Measurements from ENCODE around the gene ZAR1.

ZAR1 gene

DNA sequence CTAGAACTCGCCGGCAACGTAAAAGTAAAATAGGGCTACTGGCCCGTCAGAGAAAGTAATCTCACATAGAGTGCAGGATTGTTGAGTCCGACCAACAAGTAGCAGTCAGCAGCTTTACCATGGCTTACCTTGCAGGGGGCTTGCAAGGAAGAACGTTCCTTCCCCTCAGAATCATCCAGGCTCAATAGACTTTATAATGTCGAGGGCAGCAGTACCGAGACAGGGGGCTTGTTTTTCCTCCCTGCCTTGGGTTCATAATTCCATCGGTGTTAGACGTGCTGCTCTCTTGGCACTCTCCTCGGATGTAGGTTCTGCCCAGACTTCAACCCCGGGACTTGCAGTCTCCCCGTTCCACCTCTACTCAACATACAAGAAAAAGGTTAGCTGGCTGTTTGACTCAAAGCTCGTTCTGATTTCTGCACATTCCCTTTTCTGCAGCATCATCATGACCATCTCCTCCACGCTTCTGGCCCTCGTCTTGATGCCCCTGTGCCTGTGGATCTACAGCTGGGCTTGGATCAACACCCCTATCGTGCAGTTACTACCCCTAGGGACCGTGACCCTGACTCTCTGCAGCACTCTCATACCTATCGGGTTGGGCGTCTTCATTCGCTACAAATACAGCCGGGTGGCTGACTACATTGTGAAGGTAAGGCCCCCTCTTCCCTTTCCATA, 5.4 kb upstream of the ZAR1 start:
- in situ Hi-C loops (cut with MboI; ENCODE audit: low sequenced_read_pairs) = no loop called here

DNA sequence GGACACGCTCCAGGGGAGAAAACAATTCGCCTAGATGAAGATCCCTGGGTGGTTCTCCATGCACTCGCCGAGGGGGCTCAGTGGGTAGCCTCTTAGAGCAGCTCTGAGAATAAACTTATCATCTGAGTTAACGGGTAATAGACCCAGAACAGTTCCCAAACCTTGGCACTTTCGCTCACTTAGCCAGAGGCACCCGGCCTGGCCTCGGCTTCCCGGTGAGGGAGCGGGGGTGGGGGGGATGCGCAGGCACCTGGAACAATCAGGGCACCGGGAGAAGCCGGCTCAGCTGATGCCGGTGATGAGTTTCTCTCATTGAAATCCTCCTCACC, 405 bp upstream of the ZAR1 start:
- in situ Hi-C loops (cut with MboI; ENCODE audit: low sequenced_read_pairs) = no loop called here

DNA sequence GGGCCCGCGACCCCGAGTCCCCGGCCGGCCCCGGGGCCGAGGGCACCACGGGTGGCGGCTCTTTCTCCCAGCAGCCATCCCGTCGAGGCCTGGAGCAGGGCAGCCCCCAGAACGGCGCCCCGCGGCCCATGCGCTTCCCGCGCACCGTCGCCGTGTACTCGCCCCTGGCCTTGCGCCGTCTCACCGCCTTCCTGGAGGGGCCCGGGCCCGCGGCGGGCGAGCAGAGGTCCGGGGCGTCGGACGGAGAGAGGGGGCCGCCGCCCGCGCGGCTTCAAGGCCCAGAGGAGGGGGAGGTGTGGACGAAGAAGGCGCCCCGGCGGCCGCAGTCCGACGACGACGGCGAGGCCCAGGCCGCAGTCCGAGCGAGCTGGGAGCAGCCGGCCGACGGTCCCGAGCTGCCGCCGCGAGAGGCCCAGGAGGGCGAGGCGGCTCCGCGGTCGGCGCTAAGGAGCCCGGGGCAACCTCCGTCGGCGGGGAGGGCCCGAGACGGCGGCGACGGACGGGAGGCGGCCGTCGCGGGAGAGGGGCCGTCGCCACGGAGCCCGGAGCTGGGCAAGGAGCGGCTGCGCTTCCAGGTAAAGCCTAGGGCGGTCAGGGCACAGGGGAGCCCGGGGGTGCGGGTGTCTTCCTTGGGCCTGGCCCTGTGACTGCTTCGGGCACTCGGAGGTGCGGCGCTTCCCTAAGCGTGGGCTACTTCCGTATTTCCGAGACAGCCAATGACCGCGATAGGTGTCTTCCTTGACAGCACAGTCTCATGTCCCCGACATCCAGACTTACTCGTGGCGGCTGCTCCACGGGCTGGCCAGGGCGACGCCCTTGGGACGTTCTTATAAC, 845 bp downstream of the ZAR1 start:
- in situ Hi-C loops (cut with MboI; ENCODE audit: low sequenced_read_pairs) = no loop called here

DNA sequence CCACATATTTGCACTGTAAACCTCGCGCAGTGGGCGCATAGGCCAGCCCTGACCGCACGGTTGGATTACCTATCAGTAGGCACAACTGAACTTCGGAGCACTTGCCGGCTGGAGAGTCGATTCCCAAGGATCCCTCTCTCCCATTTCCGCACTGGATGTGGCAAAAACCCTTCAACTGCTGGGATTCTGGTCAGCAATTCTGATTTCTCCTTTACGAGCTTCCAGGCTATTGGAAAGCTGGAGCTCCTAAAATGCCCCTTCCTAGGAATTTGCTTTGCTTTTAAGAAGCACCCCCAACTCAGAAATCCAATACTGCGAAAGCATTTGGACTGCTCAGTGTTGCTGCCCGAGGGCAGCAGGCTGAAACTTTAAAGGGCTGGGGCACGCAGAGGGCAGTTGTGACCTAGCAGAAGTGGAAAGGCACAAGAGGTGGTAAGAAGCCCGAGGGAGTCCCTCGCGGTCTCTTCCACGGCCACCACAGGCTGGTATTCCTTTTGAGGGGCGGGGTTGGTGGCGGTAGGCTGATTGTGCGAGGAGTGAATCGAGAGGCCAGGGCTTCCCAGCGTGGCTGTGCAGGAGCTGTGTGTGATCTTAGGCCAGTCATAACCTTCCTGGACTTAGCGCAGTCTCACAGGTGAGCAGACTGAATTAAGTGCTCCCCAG, 1.6 kb downstream of the ZAR1 start:
- in situ Hi-C loops (cut with MboI; ENCODE audit: low sequenced_read_pairs) = no loop called here

DNA sequence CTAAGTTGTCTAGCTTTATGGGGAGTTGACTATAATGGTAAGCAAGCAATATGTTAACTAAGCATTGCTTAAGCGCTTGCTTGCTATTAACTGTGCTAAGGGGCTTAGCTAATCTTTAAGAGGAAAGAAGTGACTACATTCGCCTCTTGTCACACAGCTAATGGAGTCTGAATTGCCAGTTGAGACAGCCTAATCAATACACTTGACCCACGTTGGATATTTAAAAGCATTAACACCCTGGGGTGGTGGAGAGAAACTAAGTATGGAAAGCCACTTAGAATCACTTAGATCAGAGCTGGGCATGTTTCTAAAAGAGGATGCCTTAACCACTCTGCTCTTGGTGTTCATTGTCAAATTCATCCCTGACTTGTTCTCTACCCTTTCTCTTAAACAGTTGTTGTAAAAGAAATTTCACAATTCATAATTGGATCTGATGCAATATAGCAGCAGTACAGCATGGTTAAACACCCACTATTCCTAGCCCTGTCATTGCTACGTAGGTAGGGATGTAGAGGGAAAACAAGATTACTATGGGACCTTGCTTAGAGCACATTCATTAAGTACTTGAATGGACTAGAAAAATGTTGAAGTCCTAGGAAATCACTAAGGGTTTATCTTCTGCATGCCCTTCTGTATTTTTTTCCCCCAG, 3.5 kb downstream of the ZAR1 start:
- in situ Hi-C loops (cut with MboI; ENCODE audit: low sequenced_read_pairs) = no loop called here

DNA sequence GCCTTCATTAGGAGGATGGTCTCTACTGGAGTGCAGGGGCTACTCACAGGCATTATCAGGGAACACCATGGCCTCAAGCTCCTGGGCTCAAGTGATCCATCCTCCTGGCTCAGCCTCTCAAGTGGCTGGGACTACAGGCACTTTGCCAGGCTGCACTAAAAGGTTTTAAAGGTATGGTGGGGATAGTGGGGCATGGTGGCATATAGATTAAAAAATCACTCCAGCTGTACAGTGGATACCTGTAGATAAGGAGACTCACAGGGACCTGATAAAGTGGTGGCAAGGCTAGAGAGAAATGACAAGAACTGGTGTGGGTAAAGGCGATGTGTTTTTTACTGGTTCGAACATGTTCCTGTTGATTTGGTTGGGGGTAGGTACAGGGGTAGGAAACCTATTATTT, 5.9 kb downstream of the ZAR1 start:
- in situ Hi-C loops (cut with MboI; ENCODE audit: low sequenced_read_pairs) = no loop called here

DNA sequence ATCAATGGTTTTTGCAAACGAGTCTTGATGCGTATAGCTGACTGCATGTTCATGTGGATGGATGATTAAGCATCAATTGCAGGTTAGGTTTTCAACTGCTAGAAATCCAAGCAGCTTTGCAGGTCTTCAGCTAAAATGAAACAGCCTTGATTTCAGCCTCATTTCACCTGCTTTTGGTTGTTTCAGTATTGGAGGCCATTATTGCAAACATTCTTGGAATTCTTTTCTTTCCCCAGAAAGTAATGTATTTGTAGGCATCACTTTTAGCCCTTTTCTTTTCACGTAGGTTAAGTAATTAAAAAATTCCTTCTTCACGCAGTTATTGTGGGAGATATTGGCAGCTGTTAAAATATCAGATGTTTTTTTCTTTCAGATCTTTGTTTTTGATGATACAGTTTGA, 8.8 kb downstream of the ZAR1 start:
- in situ Hi-C loops (cut with MboI; ENCODE audit: low sequenced_read_pairs) = no loop called here

DNA sequence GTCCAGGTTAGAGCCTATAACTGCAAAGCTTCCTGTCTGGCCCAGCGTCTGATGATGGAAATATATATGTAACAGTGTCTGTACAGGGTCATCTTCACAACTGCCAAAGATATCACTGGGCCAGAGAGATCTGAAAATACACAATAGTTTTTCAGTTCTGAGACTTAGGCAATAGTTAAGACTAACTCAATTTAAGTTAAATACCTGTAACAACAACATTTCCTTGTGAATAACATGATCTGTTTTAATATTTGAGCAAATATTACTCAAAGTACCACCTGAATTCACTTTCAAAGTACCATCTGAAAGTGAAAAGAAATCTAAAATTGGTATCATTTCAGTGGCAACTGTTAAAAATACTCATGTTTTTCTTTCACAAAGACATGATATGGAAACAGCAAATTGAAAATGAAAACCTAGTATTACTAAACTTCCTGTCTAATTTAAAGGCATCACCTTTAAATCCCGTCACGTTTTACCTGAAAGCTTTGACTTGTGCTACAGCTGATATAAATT, 9.6 kb downstream of the ZAR1 start:
- in situ Hi-C loops (cut with MboI; ENCODE audit: low sequenced_read_pairs) = no loop called here

DNA sequence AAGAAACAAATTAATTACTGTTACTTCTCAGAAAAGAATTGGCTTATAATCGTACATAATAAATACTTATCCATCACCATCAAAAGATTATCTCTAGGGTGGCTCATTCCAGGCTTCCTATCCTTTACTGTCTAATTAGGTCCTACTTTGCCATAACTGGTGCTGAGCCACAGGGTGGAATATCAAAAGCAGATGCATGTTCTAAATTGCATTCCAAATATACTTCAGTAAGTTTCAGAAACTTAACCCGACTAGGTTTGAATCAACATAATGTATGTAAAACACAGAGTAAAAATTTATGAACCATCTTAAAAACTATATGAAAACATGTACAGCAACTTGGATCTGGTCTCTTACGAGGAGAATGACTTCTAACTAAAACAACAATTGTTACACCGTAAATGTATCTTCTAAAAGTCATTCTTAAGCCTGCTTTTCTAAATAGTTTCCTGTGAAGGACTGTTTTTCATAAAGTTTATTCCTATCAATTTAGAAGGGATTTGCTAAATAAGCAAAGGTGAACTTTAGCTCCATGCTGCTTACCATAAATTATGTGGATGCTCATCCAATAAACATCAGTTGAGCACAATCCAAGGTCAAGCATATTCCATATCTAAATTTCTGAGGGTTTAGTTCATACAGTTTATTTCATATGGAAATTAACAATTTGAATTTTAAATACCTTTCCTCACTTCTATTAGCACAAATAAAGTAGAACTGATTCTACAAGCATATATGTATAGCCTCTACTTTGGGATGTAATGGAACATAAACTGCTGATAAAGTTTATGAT, 13.4 kb downstream of the ZAR1 start:
- in situ Hi-C loops (cut with MboI; ENCODE audit: low sequenced_read_pairs) = no loop called here

DNA sequence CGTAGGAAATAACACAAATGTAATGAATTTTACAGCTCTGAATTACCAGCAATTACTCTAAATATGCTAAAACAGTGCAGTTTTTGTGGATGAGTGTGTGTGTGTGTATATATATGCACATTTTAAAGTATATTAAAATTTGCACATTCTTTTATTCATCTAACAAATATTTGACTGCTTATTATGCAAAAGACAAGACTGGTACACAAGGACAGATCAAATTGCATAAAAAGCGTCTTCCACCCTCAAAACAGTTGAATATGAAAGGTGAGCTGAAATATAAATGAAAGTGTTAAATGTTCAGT, 13.9 kb downstream of the ZAR1 start:
- in situ Hi-C loops (cut with MboI; ENCODE audit: low sequenced_read_pairs) = no loop called here

DNA sequence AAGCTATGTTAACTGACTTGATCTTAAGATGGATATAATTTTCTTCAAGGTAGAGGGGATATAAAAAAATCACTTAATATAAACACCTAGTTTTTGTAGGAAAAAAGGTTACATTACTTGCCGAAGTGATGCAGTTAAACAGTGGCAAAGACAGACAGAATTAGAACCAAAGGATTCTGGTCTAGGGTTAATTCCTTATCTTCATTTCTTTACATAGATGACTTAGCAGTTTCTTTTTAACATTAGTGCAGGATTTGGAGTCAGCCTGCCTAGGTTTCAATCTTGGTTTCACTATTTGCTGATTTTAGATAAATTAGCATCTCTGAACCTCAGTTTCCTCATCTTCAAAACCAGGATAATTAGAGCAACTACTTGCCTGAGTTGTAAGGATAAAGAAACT, 14.3 kb downstream of the ZAR1 start:
- in situ Hi-C loops (cut with MboI; ENCODE audit: low sequenced_read_pairs) = no loop called here

DNA sequence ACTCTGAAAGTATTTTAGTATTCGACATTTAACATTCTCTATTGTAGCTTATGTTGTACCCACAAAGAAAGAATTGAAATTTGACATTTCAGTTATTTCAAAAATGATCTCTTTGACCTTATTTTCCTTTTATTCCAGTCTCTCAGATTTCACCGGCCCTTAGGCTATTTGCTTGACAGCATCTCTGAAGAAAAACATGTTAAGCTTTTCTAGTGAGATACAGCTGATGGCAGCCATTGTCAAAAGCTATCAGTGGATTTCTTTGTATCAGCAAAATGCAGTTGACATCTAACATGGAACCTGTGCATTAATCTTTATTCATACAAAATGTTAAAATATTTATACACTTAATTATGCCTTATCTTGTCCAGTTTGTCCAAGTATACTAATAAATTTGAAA, 16.7 kb downstream of the ZAR1 start:
- in situ Hi-C loops (cut with MboI; ENCODE audit: low sequenced_read_pairs) = no loop called here

DNA sequence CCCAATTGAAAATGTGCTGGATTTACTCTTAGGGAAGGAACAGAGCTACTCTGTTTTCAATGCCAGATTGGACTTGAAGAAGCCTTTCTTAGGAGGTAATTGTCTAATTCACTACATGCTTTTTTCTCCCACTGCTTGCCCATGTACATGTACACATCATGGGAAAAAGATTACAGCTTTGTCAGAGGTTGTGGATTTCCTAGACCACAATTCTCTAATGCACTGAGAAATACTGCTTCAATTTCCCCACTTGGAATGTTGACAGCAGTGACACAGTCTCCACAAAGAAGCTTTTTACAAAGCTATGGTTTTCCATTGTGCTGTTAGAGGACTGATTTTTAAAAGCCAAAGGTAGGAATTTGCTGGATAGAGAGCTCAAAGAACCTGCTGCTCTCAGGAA, 19.5 kb downstream of the ZAR1 start:
- in situ Hi-C loops (cut with MboI; ENCODE audit: low sequenced_read_pairs) = no loop called here

DNA sequence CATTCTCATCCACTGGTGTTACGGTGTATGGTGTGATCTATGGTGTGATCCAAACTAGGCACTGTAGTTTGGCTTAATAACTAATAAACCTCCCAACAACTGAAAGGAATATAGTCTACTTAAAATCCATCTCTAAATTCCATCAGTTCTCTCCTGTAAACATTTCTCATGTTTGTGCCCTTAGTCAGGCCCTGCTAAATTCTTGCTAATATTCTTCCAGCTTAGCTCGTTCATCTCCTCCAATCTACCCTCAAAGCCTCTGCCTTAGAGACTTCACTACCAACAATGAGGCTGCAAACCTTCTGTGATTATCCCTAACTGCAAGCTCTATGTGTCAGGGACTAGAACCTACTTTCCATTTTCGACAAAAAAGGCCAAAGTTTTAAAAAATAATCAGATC, 28.1 kb downstream of the ZAR1 start:
- in situ Hi-C loops (cut with MboI; ENCODE audit: low sequenced_read_pairs) = no loop called here

DNA sequence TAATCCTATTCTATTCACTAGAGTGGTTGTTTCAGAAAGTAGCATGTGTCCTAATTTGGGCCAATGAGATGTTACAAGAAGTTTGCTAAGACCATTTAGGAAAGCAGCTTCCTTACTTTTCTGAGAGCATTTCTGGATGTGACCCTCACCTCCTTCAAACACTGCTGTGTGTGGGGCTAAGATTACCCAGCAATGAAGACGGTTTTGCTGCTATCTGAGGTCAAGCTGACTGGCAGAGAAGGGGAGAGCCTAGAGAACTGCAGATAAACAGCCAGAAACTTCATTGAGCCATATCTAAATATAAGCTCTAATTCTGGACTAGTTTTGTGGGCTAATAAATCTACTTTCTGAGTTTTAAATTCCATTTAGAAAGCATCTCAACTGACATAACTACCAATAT, 36.4 kb downstream of the ZAR1 start:
- in situ Hi-C loops (cut with MboI; ENCODE audit: low sequenced_read_pairs) = loop anchor here (25.0 kb wide), 2 partner anchors 214 to 389 kb away; partner anchors contain the start of gene TXK

DNA sequence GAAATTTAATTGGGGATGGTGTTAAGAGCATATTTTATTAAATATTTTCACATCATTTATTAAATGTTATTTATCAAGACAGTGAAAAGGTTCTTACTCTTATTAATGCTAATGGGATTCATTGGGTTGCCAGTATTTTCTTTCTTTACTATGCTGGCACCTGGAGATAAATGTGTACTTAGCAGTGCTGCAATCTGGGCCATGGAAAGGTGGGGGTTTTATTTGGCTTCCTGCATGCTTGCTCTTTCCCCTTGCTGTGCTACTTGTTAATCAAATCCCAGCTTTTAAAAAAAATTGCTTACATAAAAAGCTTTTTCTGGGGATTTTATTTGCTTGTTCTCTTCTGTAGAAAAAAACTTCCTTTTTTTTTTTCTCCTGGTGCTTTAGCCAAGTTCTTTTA, 48.3 kb downstream of the ZAR1 start:
- in situ Hi-C loops (cut with MboI; ENCODE audit: low sequenced_read_pairs) = loop anchor here (25.0 kb wide), 2 partner anchors 226 to 401 kb away; partner anchors contain the start of gene TXK

DNA sequence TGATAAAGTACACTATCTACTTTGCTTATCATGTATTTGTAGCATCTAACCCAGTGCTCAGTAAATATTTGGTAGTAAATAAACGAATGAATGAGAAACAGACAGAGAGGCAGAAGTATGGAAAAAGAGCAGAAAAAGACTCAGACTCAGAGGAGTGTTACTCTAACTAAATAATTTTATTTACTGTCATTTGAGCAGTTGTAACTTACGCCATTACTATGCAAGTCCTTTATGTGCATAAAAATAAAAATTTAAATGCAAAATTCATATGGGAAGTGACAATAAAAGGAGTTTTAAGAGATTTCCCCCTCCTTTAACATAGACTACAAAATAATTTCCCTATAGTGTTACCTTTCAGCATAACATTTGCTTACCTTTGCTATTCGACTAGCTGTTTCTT, 49.5 kb downstream of the ZAR1 start:
- in situ Hi-C loops (cut with MboI; ENCODE audit: low sequenced_read_pairs) = loop anchor here (25.0 kb wide), 2 partner anchors 227 to 402 kb away; partner anchors contain the start of gene TXK

DNA sequence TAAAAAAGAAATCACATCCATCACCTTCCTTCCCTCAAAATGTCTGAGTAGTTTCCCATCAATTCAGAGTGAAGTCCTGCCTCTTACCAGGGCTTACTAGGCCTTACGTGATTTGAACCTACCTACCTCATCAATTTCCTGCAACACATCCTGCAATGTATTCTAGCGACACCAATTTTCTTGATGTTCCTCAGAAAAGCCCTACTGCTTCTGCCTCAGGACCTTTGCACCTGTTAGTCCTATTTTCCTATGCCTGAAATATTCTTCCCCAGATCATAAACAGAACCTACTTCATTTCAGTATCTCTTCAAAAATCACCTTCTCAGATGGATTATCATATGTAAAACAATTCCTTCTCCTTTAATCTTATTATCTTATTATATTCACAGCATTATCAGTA, 52.8 kb downstream of the ZAR1 start:
- in situ Hi-C loops (cut with MboI; ENCODE audit: low sequenced_read_pairs) = loop anchor here (25.0 kb wide), 2 partner anchors 231 to 406 kb away; partner anchors contain the start of gene TXK

DNA sequence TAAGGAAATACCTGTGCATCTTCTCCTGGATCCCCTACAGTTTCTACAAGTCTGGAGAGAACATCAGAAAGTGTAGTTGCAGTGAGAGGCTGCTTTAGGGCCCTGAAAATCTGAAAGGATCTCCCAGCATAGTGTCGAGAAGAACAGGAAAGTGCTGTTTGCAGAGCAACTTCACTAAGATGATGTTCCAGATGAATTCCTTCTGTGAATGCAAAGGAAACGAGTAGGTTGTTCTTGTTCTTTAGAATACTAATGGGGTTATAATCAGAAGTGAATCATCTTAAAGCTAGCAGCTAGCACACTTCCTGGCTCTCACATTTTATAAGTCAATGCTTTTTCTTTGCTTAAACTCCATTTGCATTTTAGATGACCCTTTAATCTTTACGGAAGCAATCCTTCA, 53.7 kb downstream of the ZAR1 start:
- in situ Hi-C loops (cut with MboI; ENCODE audit: low sequenced_read_pairs) = loop anchor here (25.0 kb wide), 2 partner anchors 231 to 406 kb away; partner anchors contain the start of gene TXK

Measured in HL-60/S4 (cell line).